ENCODE data around the gene LAMA4.

DNA sequence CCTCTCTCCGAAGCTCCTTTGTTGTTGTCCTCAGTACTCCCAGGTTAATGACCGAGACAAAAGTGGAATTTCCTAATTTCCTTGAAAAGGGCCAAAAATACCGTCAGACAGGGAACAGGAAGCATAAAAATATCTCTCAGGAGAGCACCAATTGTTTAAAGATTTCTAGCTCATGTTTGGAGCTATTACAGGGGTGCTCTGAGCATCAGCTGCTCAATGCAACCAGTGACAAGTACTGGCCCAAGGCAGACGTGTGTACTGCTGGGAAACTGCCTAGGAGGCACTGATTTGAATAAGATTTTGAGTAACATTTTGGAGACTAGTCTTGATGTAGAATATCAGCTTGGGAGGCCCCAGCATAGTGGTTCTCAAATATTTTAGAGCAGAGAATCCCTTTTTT, 17.3 kb downstream of the LAMA4 start:
- TF ChIP-seq, protein P1, sequence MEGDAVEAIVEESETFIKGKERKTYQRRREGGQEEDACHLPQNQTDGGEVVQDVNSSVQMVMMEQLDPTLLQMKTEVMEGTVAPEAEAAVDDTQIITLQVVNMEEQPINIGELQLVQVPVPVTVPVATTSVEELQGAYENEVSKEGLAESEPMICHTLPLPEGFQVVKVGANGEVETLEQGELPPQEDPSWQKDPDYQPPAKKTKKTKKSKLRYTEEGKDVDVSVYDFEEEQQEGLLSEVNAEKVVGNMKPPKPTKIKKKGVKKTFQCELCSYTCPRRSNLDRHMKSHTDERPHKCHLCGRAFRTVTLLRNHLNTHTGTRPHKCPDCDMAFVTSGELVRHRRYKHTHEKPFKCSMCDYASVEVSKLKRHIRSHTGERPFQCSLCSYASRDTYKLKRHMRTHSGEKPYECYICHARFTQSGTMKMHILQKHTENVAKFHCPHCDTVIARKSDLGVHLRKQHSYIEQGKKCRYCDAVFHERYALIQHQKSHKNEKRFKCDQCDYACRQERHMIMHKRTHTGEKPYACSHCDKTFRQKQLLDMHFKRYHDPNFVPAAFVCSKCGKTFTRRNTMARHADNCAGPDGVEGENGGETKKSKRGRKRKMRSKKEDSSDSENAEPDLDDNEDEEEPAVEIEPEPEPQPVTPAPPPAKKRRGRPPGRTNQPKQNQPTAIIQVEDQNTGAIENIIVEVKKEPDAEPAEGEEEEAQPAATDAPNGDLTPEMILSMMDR (conservative IDR thresholded peaks at IDR 0.05; ENCODE audit: low read depth, low read length), result no peak
- TF ChIP-seq EZH2phosphoT487 (IDR thresholded peaks at IDR 0.05; ENCODE audit: borderline replicate concordance, low read length), result no peak
- TF ChIP-seq EZH2 (IDR thresholded peaks at IDR 0.05; ENCODE audit: low read length, unreplicated experiment), result no peak
